Endothelial cell (in vitro differentiated cells): ENCODE results near the gene ABT1. TPM values are rescaled to one million over a fixed set of nuclear protein-coding genes. Genes with fewer than 3 reads are reported as not detected.

Experiments
- DNase-seq: peaks from one replicate; pipeline ENCODE4 v3.0.0; 2021; ENCODE audit warnings: low spot score
- H3K27ac Mint-ChIP-seq: one replicate; pipeline ENCODE4 v1.8.0; 2021; ENCODE audit warnings: mixed read lengths, inconsistent platforms; ENCODE audit not compliant: unreplicated experiment
- H3K27me3 Mint-ChIP-seq: one replicate; pipeline ENCODE4 v1.8.0; 2021; ENCODE audit warnings: mild to moderate bottlenecking, moderate library complexity, mixed read lengths, inconsistent platforms; ENCODE audit not compliant: unreplicated experiment
- H3K36me3 Mint-ChIP-seq: one replicate; pipeline ENCODE4 v1.8.0; 2021; ENCODE audit warnings: mild to moderate bottlenecking, low read depth, mixed read lengths, inconsistent platforms; ENCODE audit not compliant: unreplicated experiment
- H3K4me1 Mint-ChIP-seq: one replicate; pipeline ENCODE4 v1.8.0; 2021; ENCODE audit warnings: mild to moderate bottlenecking, mixed read lengths, inconsistent platforms; ENCODE audit not compliant: unreplicated experiment
- H3K4me3 Mint-ChIP-seq: one replicate; pipeline ENCODE4 v1.8.0; 2021; ENCODE audit warnings: mild to moderate bottlenecking, mixed read lengths, inconsistent platforms; ENCODE audit not compliant: unreplicated experiment
- H3K9me3 Mint-ChIP-seq: one replicate; pipeline ENCODE4 v1.8.0; 2021; ENCODE audit warnings: mixed read lengths, inconsistent platforms; ENCODE audit not compliant: unreplicated experiment
- total RNA-seq: library from RNA; stranded (reverse); fragmentation: NEBNext Ultra II Directional; extraction: Animal tissue kit (Norgen Biotek cat#: 25700); gene quantifications from one replicate; pipeline ENCODE4 v1.2.1, GENCODE V29; 2021; ENCODE audit not compliant: unreplicated experiment
- TF ChIP-seq, protein P1 (sequence below): fragments of 200-600 bp; sonication (generic); IDR thresholded peaks from one replicate; pipeline ENCODE4 v1.5.0; 2021; ENCODE audit warnings: antibody characterized with exemption; ENCODE audit not compliant: unreplicated experiment

The ABT1 gene
- total RNA-seq, 1 donor from 2014 or later, result 20.4 TPM

DNA sequence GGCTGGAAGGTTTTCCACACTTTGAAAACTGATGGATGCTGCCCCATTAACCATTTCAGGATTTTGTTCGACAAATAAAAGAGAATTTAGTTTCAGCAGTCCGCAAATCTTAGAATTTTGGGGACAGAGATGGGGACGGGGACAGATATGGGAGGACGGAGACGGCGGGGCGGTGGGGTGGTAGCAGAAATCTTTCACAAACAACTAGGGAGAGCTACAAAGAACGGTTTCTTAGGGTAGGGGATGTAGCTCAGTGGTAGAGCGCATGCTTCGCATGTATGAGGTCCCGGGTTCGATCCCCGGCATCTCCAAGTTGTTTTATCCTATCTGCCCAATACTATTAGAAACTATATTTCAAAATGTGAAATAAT lies 43.5 kb upstream of the ABT1 start:
- peaks cover 6% of the 10 kb centered on the region for H3K27me3 Mint-ChIP-seq
- H3K4me3 Mint-ChIP-seq, result no peak overlapping the region
- H3K27ac Mint-ChIP-seq, result no peak overlapping the region
- peaks cover 15% of the 10 kb centered on the region for H3K4me1 Mint-ChIP-seq
- TF ChIP-seq, protein P1, sequence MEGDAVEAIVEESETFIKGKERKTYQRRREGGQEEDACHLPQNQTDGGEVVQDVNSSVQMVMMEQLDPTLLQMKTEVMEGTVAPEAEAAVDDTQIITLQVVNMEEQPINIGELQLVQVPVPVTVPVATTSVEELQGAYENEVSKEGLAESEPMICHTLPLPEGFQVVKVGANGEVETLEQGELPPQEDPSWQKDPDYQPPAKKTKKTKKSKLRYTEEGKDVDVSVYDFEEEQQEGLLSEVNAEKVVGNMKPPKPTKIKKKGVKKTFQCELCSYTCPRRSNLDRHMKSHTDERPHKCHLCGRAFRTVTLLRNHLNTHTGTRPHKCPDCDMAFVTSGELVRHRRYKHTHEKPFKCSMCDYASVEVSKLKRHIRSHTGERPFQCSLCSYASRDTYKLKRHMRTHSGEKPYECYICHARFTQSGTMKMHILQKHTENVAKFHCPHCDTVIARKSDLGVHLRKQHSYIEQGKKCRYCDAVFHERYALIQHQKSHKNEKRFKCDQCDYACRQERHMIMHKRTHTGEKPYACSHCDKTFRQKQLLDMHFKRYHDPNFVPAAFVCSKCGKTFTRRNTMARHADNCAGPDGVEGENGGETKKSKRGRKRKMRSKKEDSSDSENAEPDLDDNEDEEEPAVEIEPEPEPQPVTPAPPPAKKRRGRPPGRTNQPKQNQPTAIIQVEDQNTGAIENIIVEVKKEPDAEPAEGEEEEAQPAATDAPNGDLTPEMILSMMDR, result no peak
- no peaks in the 10 kb centered on the region for H3K9me3 Mint-ChIP-seq
- peak; percentile 65 for DNase-seq
- H3K36me3 Mint-ChIP-seq, result no peaks in the 10 kb centered on the region

DNA sequence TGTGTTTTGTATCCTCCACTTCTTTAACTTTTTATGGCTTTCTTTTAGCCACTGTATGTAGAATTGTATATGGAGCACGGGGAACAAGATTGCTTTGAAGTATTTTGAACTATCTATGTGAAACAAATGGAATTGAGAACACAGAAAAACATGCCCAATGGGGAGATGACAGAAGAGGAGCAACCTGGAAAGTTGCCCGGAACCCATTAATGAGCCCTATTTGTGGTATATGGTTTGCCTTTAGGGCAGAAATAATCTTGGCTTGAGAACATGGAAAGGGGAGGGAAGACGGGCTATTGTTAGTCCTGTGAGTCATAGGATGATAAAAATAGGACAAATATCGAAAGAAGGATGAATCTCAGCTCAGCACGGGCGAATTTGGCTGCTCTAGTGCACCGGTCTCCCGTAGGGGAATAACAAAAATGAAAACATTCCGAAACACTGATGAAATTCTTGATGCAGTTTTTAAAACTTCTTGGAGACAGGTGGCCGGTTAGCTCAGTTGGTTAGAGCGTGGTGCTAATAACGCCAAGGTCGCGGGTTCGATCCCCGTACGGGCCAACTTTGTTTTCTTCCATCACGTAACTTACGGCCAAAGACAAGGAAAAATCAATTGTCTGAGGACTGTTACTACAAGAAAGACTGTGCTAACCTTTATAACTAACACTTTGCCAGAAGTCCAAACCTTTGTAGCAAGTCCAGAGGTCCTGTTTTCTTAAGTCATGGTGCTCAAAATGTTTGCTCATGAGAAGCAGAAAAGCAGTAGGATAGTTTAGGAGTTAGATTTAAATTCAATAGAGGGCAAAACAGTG lies 42.9 kb upstream of the ABT1 start:
- Mint-ChIP-seq H3K27ac (peak overlapping the region; percentile 34), H3K9me3 (no peaks in the 10 kb centered on the region), H3K4me3 (no peak overlapping the region), H3K27me3 (peaks cover 6% of the 10 kb centered on the region), H3K36me3 (no peaks in the 10 kb centered on the region), H3K4me1 (peaks cover 15% of the 10 kb centered on the region)
- peak; percentile 79 for DNase-seq
- TF ChIP-seq, protein P1, result no peak

DNA sequence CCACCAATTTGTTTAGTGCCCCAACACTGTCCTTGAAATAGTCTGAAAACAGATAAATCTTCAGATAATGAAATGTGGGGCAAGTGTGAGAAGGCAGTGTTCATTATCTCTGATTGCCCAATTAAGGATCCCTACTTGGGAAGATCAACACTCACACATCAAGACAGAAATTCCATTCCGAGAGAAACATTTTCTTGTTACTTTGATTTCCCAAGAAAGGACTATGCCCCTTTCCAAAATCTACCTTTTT lies 42.4 kb upstream of the ABT1 start:
- DNase-seq, result no peak
- H3K4me1 Mint-ChIP-seq, result peaks cover 15% of the 10 kb centered on the region
- H3K9me3 Mint-ChIP-seq, result no peaks in the 10 kb centered on the region
- no peak overlapping the region for H3K4me3 Mint-ChIP-seq
- H3K36me3 Mint-ChIP-seq, result no peaks in the 10 kb centered on the region
- H3K27me3 Mint-ChIP-seq, result peaks cover 6% of the 10 kb centered on the region
- TF ChIP-seq, protein P1, result no peak
- peak overlapping the region; percentile 34 for H3K27ac Mint-ChIP-seq

DNA sequence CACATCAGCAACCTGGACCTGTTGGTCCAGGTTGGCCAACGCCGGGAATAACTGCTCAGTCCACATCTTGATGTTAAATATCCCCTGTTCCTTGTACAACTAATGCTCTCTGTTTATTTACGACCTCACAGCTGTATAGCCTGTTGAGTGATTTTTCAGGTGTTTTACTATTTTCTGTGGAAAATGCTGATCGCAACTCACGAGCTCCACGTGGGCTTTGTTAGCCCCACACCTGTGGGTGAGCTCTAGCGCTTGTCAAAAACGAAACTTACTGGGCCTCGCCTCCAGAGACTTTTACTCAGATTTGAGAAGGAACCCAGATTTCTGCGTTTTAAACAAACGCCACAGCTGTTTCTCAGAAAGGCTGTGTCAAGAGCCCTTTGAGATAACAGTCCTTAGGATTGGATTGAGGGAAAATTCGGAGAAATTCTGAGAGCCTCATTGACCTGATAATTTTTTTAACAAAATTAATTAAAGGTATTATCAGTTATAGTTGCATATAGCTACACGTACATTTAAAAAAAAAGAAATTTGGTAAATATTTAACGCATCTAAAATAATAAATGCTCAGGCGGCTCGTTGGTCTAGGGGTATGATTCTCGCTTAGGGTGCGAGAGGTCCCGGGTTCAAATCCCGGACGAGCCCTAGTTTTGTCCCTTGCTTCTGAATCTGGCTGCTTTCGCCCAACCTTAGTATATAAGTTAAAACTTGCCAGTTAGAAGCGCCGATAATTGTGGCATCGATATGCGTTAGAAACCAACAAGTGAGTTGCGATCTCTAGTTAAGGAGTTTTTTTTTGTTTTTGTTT lies 41.9 kb upstream of the ABT1 start:
- DNase-seq, result peak; percentile 49
- Mint-ChIP-seq H3K4me1 (peaks cover 15% of the 10 kb centered on the region), H3K4me3 (peak overlapping the region; percentile 90), H3K36me3 (no peaks in the 10 kb centered on the region), H3K27me3 (peaks cover 6% of the 10 kb centered on the region), H3K9me3 (no peaks in the 10 kb centered on the region), H3K27ac (peak overlapping the region; percentile 49)
- TF ChIP-seq, protein P1, result no peak
